ENCODE measurements around the gene CSNK2A2. TPM values are rescaled to one million over a fixed set of nuclear protein-coding genes. Genes with fewer than 3 reads are reported as not detected.

CSNK2A2 gene
- total and polyA plus RNA-seq, 10 of the 15 experiments (the other 5 are each of a cell fraction or from before 2014, with no cell fraction given) = 17.4 to 79.1 (median 29.4) TPM

GRCh38 chr16:58114827-58115825 lies 82.8 kb downstream of the CSNK2A2 start:
- CTCF ChIA-PET = interaction anchor here (0.6 to 1.3 kb wide), 3 partner anchors 11 to 48 kb away, joined by 3 read pairs; no protein-coding TSS in a partner anchor
- no peak for TF ChIP-seq IRF5 (IDR thresholded peaks at IDR 0.05; ENCODE audit: borderline replicate concordance)
- no peak for TF ChIP-seq POLR2AphosphoS5 (IDR thresholded peaks at IDR 0.05; ENCODE audit: low read length)
- TF ChIP-seq EGR1 (IDR thresholded peaks at IDR 0.05; ENCODE audit: borderline replicate concordance in 1 of 2, low read depth in 2 of 2, low read length in 2 of 2) = no peak
- TF ChIP-seq CEBPZ (IDR thresholded peaks at IDR 0.05; ENCODE audit: low read depth, low read length) = no peak
- no peak for TF ChIP-seq RFX5 (IDR thresholded peaks at IDR 0.05; ENCODE audit: low read depth, low read length)
- TF ChIP-seq YY1 (IDR thresholded peaks at IDR 0.05; ENCODE audit: low read depth, low read length) = no peak
- no peak for TF ChIP-seq SKIL (IDR thresholded peaks at IDR 0.05; ENCODE audit: low read depth, poor library complexity, severe bottlenecking)
- TF ChIP-seq NR2C2 (IDR thresholded peaks at IDR 0.05; ENCODE audit: borderline replicate concordance, control insufficient read depth, insufficient read length, low read depth) = no peak
- TF ChIP-seq CEBPB (IDR thresholded peaks at IDR 0.05; ENCODE audit: borderline replicate concordance in 1 of 2, low read depth in 2 of 2, low read length in 2 of 2) = no peak
- TF ChIP-seq SREBF2 (IDR thresholded peaks at IDR 0.05; ENCODE audit: low read length) = no peak
- TF ChIP-seq E2F8 (IDR thresholded peaks at IDR 0.05; ENCODE audit: low read depth, partially characterized antibody) = no peak
- TF ChIP-seq RUNX3 (IDR thresholded peaks at IDR 0.05; ENCODE audit: low read length) = no peak

More at GRCh38 chr16:58114827-58115825, 82.8 kb downstream of the CSNK2A2 start:
- 99% methylated on average over 23 of the region's 23 CpGs for WGBS (ENCODE audit: insufficient coverage, insufficient replicate concordance, low lambda C conversion rate, missing lambda C conversion rate)
- intact Hi-C loops (cut with micrococcal nuclease; ENCODE audit: unreplicated experiment) = no loop called here
- ATAC-seq (no peak), FAIRE-seq (no peak), DNase-seq (ENCODE audit: low read depth, low spot score) (no peak)
- Histone ChIP-seq H4K20me1 (ENCODE audit: control insufficient read depth, insufficient read depth) (no peaks in the 10 kb centered on the region; the same call in 1 of the 2 replicates), H2AFZ (ENCODE audit: control insufficient read depth, low read depth, low read length) (no peak overlapping the region), H3K4me3 (no peak overlapping the region), H3K79me2 (ENCODE audit: control insufficient read depth, insufficient read depth, low read length) (peaks cover 10% of the 10 kb centered on the region), H3K36me3 (ENCODE audit: control insufficient read depth in 2 of 2, insufficient read depth in 2 of 2, low read length in 1 of 2) (peaks cover 10 to 11% of the 10 kb centered on the region in 2 experiments), H3K9ac (ENCODE audit: control insufficient read depth, insufficient read depth, low read length) (no peak overlapping the region), H3K27ac (ENCODE audit: control insufficient read depth, insufficient read depth) (no peak overlapping the region), H3K4me2 (ENCODE audit: control insufficient read depth, insufficient read depth) (no peak overlapping the region), H3K4me1 (ENCODE audit: control insufficient read depth, insufficient read depth, low read length) (no peaks in the 10 kb centered on the region), H3K9me3 (replicated peaks; ENCODE audit: control insufficient read depth, insufficient read depth, low read length) (no peaks in the 10 kb centered on the region), H3K27me3 (replicated peaks in 1 of 2; ENCODE audit: control insufficient read depth in 2 of 2, insufficient read depth in 2 of 2, low read length in 1 of 2) (no peaks in the 10 kb centered on the region)
- POLR2A ChIA-PET = interaction anchor here (0.5 kb wide), 1 partner anchor 212 kb away, joined by 9 read pairs; no protein-coding TSS in a partner anchor
- RAD21 ChIA-PET (ENCODE audit: unreplicated experiment) = no interaction called here
- BruUV-seq (replicated peaks) = no TSS peak
- SMC1A ChIA-PET (ENCODE audit: uncharacterized antibody, unreplicated experiment) = interaction anchor here (0.9 kb wide), 1 partner anchor 11 kb away, joined by 3 read pairs; no protein-coding TSS in a partner anchor
- in situ Hi-C loops (cut with MboI) = no loop called here

Measured in GM12878 (cell line).